ENCODE measurements around the gene CA10. TPM values are rescaled to one million over a fixed set of nuclear protein-coding genes. Genes with fewer than 3 reads are reported as not detected.

The CA10 gene
- total RNA-seq, 2 donors from 2014 or later, result not detected

- H3K9me3 Mint-ChIP-seq, result peaks cover 2 to 8% of the 10 kb centered on the region in 2 donors
- no peak overlapping the region for H3K27ac Mint-ChIP-seq
- DNase-seq (ENCODE audit: low spot score in 2 of 2), result no peak
- H3K36me3 Mint-ChIP-seq, result peaks cover 0 to 8% of the 10 kb centered on the region in 2 donors
- no peak for ATAC-seq
These were observed 491.4 kb downstream of the CA10 start for GRCh38 chr17:51666971-51667705.

- Mint-ChIP-seq H3K27ac (no peak overlapping the region), H3K36me3 (no peaks in the 10 kb centered on the region), H3K9me3 (no peaks in the 10 kb centered on the region)
- DNase-seq (ENCODE audit: low spot score in 2 of 2), result no peak
- no peak for ATAC-seq
These were observed 496.1 kb downstream of the CA10 start for GRCh38 chr17:51662204-51663056.

- ATAC-seq (no peak), DNase-seq (ENCODE audit: low spot score in 2 of 2) (no peak)
- H3K9me3 Mint-ChIP-seq, result no peaks in the 10 kb centered on the region
- no peak overlapping the region for H3K27ac Mint-ChIP-seq
- no peaks in the 10 kb centered on the region for H3K36me3 Mint-ChIP-seq
These were observed 497.1 kb downstream of the CA10 start for GRCh38 chr17:51661403-51661802.

GRCh38 chr17:51660266-51660665 lies 498.2 kb downstream of the CA10 start:
- ATAC-seq (no peak), DNase-seq (ENCODE audit: low spot score in 2 of 2) (no peak)
- Mint-ChIP-seq H3K9me3 (no peaks in the 10 kb centered on the region), H3K36me3 (no peaks in the 10 kb centered on the region), H3K27ac (no peak overlapping the region)

- Mint-ChIP-seq H3K36me3 (no peaks in the 10 kb centered on the region), H3K9me3 (no peaks in the 10 kb centered on the region), H3K27ac (no peak overlapping the region)
- ATAC-seq (no peak), DNase-seq (ENCODE audit: low spot score in 2 of 2) (no peak)
These were observed 501.3 kb downstream of the CA10 start for GRCh38 chr17:51657224-51657623.

GRCh38 chr17:51653878-51654277 lies 504.6 kb downstream of the CA10 start:
- Mint-ChIP-seq H3K9me3 (no peaks in the 10 kb centered on the region), H3K27ac (no peak overlapping the region), H3K36me3 (no peaks in the 10 kb centered on the region)
- no peak for ATAC-seq
- DNase-seq (ENCODE audit: low spot score in 2 of 2), result no peak

- DNase-seq (ENCODE audit: low spot score in 2 of 2), result no peak
- H3K27ac Mint-ChIP-seq, result no peak overlapping the region
- no peaks in the 10 kb centered on the region for H3K36me3 Mint-ChIP-seq
These were observed 506.0 kb downstream of the CA10 start for GRCh38 chr17:51652529-51652928.

GRCh38 chr17:51651513-51652298 lies 506.8 kb downstream of the CA10 start:
- no peak for ATAC-seq
- Mint-ChIP-seq H3K9me3 (no peaks in the 10 kb centered on the region), H3K36me3 (no peaks in the 10 kb centered on the region), H3K27ac (no peak overlapping the region)
- no peak for DNase-seq (ENCODE audit: low spot score in 2 of 2)

More at GRCh38 chr17:51652529-51652928, 506.0 kb downstream of the CA10 start:
- no peaks in the 10 kb centered on the region for H3K9me3 Mint-ChIP-seq
- ATAC-seq, result no peak

GRCh38 chr17:51650772-51651171 lies 507.7 kb downstream of the CA10 start:
- DNase-seq (ENCODE audit: low spot score in 2 of 2) (no peak), ATAC-seq (no peak)
- no peak overlapping the region for H3K27ac Mint-ChIP-seq
- H3K36me3 Mint-ChIP-seq, result no peaks in the 10 kb centered on the region
- H3K9me3 Mint-ChIP-seq, result no peaks in the 10 kb centered on the region

- Mint-ChIP-seq H3K36me3 (no peaks in the 10 kb centered on the region), H3K9me3 (no peaks in the 10 kb centered on the region), H3K27ac (no peak overlapping the region)
- no peak for ATAC-seq
- no peak for DNase-seq (ENCODE audit: low spot score in 2 of 2)
These were observed 508.3 kb downstream of the CA10 start for GRCh38 chr17:51650202-51650601.

GRCh38 chr17:51647826-51648225 lies 510.7 kb downstream of the CA10 start:
- H3K9me3 Mint-ChIP-seq, result no peaks in the 10 kb centered on the region
- no peak for ATAC-seq
- DNase-seq (ENCODE audit: low spot score in 2 of 2), result no peak
- H3K36me3 Mint-ChIP-seq, result no peaks in the 10 kb centered on the region
- H3K27ac Mint-ChIP-seq, result no peak overlapping the region

GRCh38 chr17:51647067-51647466 lies 511.4 kb downstream of the CA10 start:
- Mint-ChIP-seq H3K27ac (no peak overlapping the region), H3K9me3 (no peaks in the 10 kb centered on the region), H3K36me3 (no peaks in the 10 kb centered on the region)
- ATAC-seq, result no peak
- DNase-seq (ENCODE audit: low spot score in 2 of 2), result no peak

- ATAC-seq (no peak), DNase-seq (ENCODE audit: low spot score in 2 of 2) (no peak)
- Mint-ChIP-seq H3K9me3 (no peaks in the 10 kb centered on the region), H3K27ac (no peak overlapping the region), H3K36me3 (no peaks in the 10 kb centered on the region)
These were observed 512.0 kb downstream of the CA10 start for GRCh38 chr17:51646539-51646938.

GRCh38 chr17:51645056-51645455 lies 513.5 kb downstream of the CA10 start:
- ATAC-seq, result no peak

GRCh38 chr17:51643702-51644490 lies 514.6 kb downstream of the CA10 start:
- DNase-seq (ENCODE audit: low spot score in 2 of 2), result no peak
- Mint-ChIP-seq H3K9me3 (no peaks in the 10 kb centered on the region), H3K27ac (no peak overlapping the region), H3K36me3 (no peaks in the 10 kb centered on the region)
- no peak for ATAC-seq

More at GRCh38 chr17:51645056-51645455, 513.5 kb downstream of the CA10 start:
- H3K9me3 Mint-ChIP-seq, result no peaks in the 10 kb centered on the region
- H3K36me3 Mint-ChIP-seq, result no peaks in the 10 kb centered on the region
- no peak overlapping the region for H3K27ac Mint-ChIP-seq
- DNase-seq (ENCODE audit: low spot score in 2 of 2), result no peak

- DNase-seq (ENCODE audit: low spot score in 2 of 2) (no peak), ATAC-seq (no peak)
- Mint-ChIP-seq H3K9me3 (no peaks in the 10 kb centered on the region), H3K36me3 (no peaks in the 10 kb centered on the region), H3K27ac (no peak overlapping the region)
These were observed 516.5 kb downstream of the CA10 start for GRCh38 chr17:51642029-51642428.
